ENCODE measurements around the gene RTN4R. TPM values are rescaled to one million over a fixed set of nuclear protein-coding genes. Genes with fewer than 3 reads are reported as not detected.
A peak's percentile ranks its signal among the peaks of the same experiment; 100 is the strongest.

RTN4R gene
- total and polyA plus RNA-seq, 2 of the 4 experiments (the other 2 are of a cell fraction) = 0.18 to 0.94 TPM

DNA sequence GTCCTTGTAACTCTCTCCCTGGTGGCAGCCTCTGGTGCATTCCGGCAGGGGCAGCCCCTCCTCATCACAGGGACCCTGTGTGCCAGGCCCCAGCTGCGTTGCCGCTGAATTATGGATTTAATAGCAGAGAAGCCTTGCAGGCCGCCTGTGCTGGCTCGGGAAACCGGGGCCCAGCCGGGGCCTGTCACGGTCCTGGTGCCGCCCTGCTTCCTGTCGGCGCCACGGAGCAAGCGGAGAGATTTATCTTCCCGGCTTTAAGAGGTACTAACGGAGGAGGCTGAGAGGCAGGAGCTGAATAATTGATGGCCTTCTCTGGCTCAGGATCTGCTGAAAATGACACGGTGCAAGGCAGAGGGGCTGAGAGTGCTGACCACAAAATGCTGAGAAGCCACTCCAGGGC is 63.3 kb downstream of the RTN4R start:
- peaks cover 18% of the 10 kb centered on the region for H3K9me1 ChIP-seq (ENCODE audit: insufficient read depth, low read length)
- no peak overlapping the region for H3K56ac ChIP-seq (ENCODE audit: extremely low read depth, insufficient read depth, low read length)
- H3K4ac ChIP-seq (ENCODE audit: low read depth, low read length) = peak overlapping the region; percentile 90
- 0 out of 2 replicates have a peak overlapping the region, but pooled peaks have one; percentile 26 for H4K91ac ChIP-seq (ENCODE audit: insufficient read depth, low read depth, low read length)
- H3K4me3 ChIP-seq (ENCODE audit: insufficient read depth, low read depth, low read length) = no peak overlapping the region
- H3K18ac ChIP-seq (ENCODE audit: low read depth, low read length) = no peak overlapping the region
- 73% methylated on average over 3 of the region's 16 CpGs; no CpG with 5 or more reads in 1 of the 2 experiments for WGBS, 2 experiments (ENCODE audit: extremely low coverage in 2 of 2, insufficient read length in 1 of 2)
- TF ChIP-seq BHLHE40 (IDR thresholded peaks at IDR 0.05; ENCODE audit: low read depth, low read length) (no peak), CHD1 (IDR thresholded peaks at IDR 0.05; ENCODE audit: low read depth, low read length) (no peak), NFE2L2 (IDR thresholded peaks at IDR 0.05; ENCODE audit: low read depth, low read length) (no peak), RCOR1 (IDR thresholded peaks at IDR 0.05; ENCODE audit: insufficient replicate concordance, low read length) (no peak), FOS (IDR thresholded peaks at IDR 0.05; ENCODE audit: low read depth, low read length) (no peak), SMC3 (IDR thresholded peaks at IDR 0.05; ENCODE audit: low read depth, low read length) (no peak), RFX5 (IDR thresholded peaks at IDR 0.05; ENCODE audit: low read depth, low read length) (no peak), MAZ (IDR thresholded peaks at IDR 0.05; ENCODE audit: borderline replicate concordance, low read depth, low read length) (no peak), POLR2A (IDR thresholded peaks at IDR 0.05; ENCODE audit: low read depth, low read length) (no peak), MXI1 (IDR thresholded peaks at IDR 0.05; ENCODE audit: borderline replicate concordance, low read depth, low read length) (no peak), RAD21 (IDR thresholded peaks at IDR 0.05; ENCODE audit: low read length) (no peak), CEBPB (IDR thresholded peaks at IDR 0.05; ENCODE audit: low read depth, low read length) (no peak)
- TF ChIP-seq, protein P1, sequence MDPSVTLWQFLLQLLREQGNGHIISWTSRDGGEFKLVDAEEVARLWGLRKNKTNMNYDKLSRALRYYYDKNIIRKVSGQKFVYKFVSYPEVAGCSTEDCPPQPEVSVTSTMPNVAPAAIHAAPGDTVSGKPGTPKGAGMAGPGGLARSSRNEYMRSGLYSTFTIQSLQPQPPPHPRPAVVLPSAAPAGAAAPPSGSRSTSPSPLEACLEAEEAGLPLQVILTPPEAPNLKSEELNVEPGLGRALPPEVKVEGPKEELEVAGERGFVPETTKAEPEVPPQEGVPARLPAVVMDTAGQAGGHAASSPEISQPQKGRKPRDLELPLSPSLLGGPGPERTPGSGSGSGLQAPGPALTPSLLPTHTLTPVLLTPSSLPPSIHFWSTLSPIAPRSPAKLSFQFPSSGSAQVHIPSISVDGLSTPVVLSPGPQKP (IDR thresholded peaks at IDR 0.05; ENCODE audit: borderline replicate concordance, low read depth, low read length) = no peak
- TF ChIP-seq, protein P2, sequence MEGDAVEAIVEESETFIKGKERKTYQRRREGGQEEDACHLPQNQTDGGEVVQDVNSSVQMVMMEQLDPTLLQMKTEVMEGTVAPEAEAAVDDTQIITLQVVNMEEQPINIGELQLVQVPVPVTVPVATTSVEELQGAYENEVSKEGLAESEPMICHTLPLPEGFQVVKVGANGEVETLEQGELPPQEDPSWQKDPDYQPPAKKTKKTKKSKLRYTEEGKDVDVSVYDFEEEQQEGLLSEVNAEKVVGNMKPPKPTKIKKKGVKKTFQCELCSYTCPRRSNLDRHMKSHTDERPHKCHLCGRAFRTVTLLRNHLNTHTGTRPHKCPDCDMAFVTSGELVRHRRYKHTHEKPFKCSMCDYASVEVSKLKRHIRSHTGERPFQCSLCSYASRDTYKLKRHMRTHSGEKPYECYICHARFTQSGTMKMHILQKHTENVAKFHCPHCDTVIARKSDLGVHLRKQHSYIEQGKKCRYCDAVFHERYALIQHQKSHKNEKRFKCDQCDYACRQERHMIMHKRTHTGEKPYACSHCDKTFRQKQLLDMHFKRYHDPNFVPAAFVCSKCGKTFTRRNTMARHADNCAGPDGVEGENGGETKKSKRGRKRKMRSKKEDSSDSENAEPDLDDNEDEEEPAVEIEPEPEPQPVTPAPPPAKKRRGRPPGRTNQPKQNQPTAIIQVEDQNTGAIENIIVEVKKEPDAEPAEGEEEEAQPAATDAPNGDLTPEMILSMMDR (conservative IDR thresholded peaks at IDR 0.05; ENCODE audit: low read depth, low read length) = no peak
- no peak overlapping the region for H3K27ac ChIP-seq (ENCODE audit: insufficient read depth, low read length)
- H4K5ac ChIP-seq (ENCODE audit: low read depth, low read length) = no peak overlapping the region; the same call in 1 of the 2 replicates
- no peaks in the 10 kb centered on the region for H3K36me3 ChIP-seq (ENCODE audit: control insufficient read depth, insufficient read depth, low read length)
- H3K9ac ChIP-seq (ENCODE audit: low read depth, low read length) = no peak overlapping the region
- H3K79me1 ChIP-seq (ENCODE audit: low read depth in 1 of 2, low read length in 2 of 2) = peaks cover 0 to 20% of the 10 kb centered on the region in 2 experiments; a peak in 3 of 4 replicates
- H2AK5ac ChIP-seq (ENCODE audit: low read depth, low read length) = peak overlapping the region; percentile 66; the same call in 1 of the 2 replicates
- H4K8ac ChIP-seq (ENCODE audit: low read depth in 2 of 2, low read length in 2 of 2) = peak overlapping the region; percentile 51 to 87; a peak in 2 of 4 replicates
- no peak overlapping the region for H3K23ac ChIP-seq (ENCODE audit: low read depth, low read length)
- in situ Hi-C loops (cut with MboI; ENCODE audit: low sequenced_read_pairs) = no loop called here
- H2AK9ac ChIP-seq (replicated peaks; ENCODE audit: low read depth, low read length, poor library complexity) = peak overlapping the region; percentile 70
- H3K9me3 ChIP-seq (ENCODE audit: control insufficient read depth, insufficient read depth, low read length) = no peaks in the 10 kb centered on the region
- DNase-seq = no peak
- peaks cover 14% of the 10 kb centered on the region; the same call in 1 of the 2 replicates for H3K27me3 ChIP-seq (ENCODE audit: control insufficient read depth, insufficient read depth, low read length)
- H2AFZ ChIP-seq (replicated peaks; ENCODE audit: low read length, poor library complexity) = peak overlapping the region; percentile 86
- intact Hi-C loops (cut with micrococcal nuclease) = no loop called here
- H2BK5ac ChIP-seq (ENCODE audit: low read depth, low read length, poor library complexity, severe bottlenecking) = no peak overlapping the region
- no peak overlapping the region for H3K14ac ChIP-seq (replicated peaks; ENCODE audit: low read depth, low read length)
- H2BK120ac ChIP-seq (ENCODE audit: low read depth, low read length) = peak overlapping the region; percentile 27; the same call in 1 of the 2 replicates
- 0 out of 2 replicates have a peak overlapping the region, but pooled peaks have one; percentile 19 for H2BK20ac ChIP-seq (ENCODE audit: low read depth, low read length)
- H3K4me2 ChIP-seq (ENCODE audit: low read depth, low read length) = no peak overlapping the region
- BruUV-seq (replicated peaks) = no TSS peak
- ChIA-PET POLR2A (ENCODE audit: unreplicated experiment) (no interaction called here), CTCF (no interaction called here)
- ATAC-seq (ENCODE audit: low read depth) = no peak
- no peak overlapping the region for H2BK15ac ChIP-seq (ENCODE audit: low read depth, low read length)
- dilution Hi-C loops (cut with HindIII; ENCODE audit: low sequenced_read_pairs, unreplicated experiment) = no loop called here
- H4K20me1 ChIP-seq (ENCODE audit: insufficient read depth, low read length) = no peaks in the 10 kb centered on the region
- peaks cover 20% of the 10 kb centered on the region for H3K4me1 ChIP-seq (ENCODE audit: control insufficient read depth, insufficient read depth, low read length)

Data from IMR-90 (cell line).